Heart right ventricle (tissue), 16 donors: ENCODE results near the gene IPO4. TPM values are rescaled to one million over a fixed set of nuclear protein-coding genes. Genes with fewer than 3 reads are reported as not detected.

Experiments
- ATAC-seq, 8 donors: fragments of 200-7000 bp; cut with Tn5 transposase; one replicate each; pipeline ENCODE4 v1.9.1; 2020; ENCODE audit warnings: mild to moderate bottlenecking in 8 of 8, moderate library complexity in 8 of 8, moderate number of reproducible peaks in 1 of 8
- DNase-seq, 2 donors: peaks; one replicate each; pipeline ENCODE4 v3.0.0-alpha.2; 2020
- H3K27ac ChIP-seq, 10 donors: fragments of 200-600 bp; sonication (generic) in 2 of 10; one replicate each; pipeline versions ENCODE4 v1.5.0 to v1.8.0; 2020 to 2022; ENCODE audit warnings: mild to moderate bottlenecking in 3 of 10
- H3K27me3 ChIP-seq, 7 donors: fragments of 200-600 bp; one replicate each; pipeline ENCODE4 v1.8.0; 2021 to 2022; ENCODE audit warnings: mild to moderate bottlenecking in 2 of 7
- H3K36me3 ChIP-seq, 9 donors: fragments of 200-600 bp; sonication (generic) in 1 of 9; one replicate each; pipeline versions ENCODE4 v1.5.0 to v1.8.0; 2020 to 2022; ENCODE audit warnings: mild to moderate bottlenecking in 2 of 9
- H3K4me1 ChIP-seq, 9 donors: fragments of 200-600 bp; sonication (generic) in 1 of 9; one replicate each; pipeline versions ENCODE4 v1.5.0 to v1.8.0; 2020 to 2022; ENCODE audit warnings: mild to moderate bottlenecking in 4 of 9
- H3K4me3 ChIP-seq, 10 donors: fragments of 200-600 bp; sonication (generic) in 2 of 10; one replicate each; pipeline versions ENCODE4 v1.5.0 to v1.8.0; 2020 to 2022; ENCODE audit warnings: mild to moderate bottlenecking in 7 of 10, moderate library complexity in 2 of 10
- H3K9me3 ChIP-seq, 11 donors: fragments of 200-600 bp in 10 of 11; sonication (generic) in 2 of 11; one replicate each; pipeline versions ENCODE4 v1.5.0 to v1.8.0; 2013 to 2022; ENCODE audit warnings: mild to moderate bottlenecking in 2 of 11, control low read depth in 1 of 11, moderate library complexity in 1 of 11
- CTCF ChIP-seq, 9 donors: fragments of 200-600 bp; sonication (generic) in 2 of 9; IDR thresholded peaks; one replicate each; pipeline versions ENCODE4 v1.5.0 to v1.8.0; 2021 to 2022; ENCODE audit warnings: antibody characterized with exemption in 9 of 9, mild to moderate bottlenecking in 5 of 9, moderate library complexity in 1 of 9
- WGBS, 2 donors: extraction: QIAGEN DNeasy Blood & Tissue Kit; methylation state at CpG; one replicate each; pipeline ENCODE4 v1.1.7; 2013; ENCODE audit warnings: inconsistent platforms in 1 of 2; 5-methylcytosine and 5-hydroxymethylcytosine counted together
- intact Hi-C, 10 donors: fragments of 100-400 bp; cut with DNase I; formaldehyde crosslinking; loops; one replicate each; pipeline versions ENCODE4 v1.11.1 to v1.14.2; 2022
- polyA plus RNA-seq, 2 donors: library from polyadenylated mRNA; stranded (reverse); fragments of 200-250 nt; gene quantifications; one replicate each; pipeline ENCODE4 v1.2.3, GENCODE V29; 2013
- total RNA-seq, 10 donors: library from RNA; stranded (reverse); fragmentation: NEBNext Ultra II Directional in 3 of 10; extraction: Animal tissue kit (Norgen Biotek cat#: 25700) in 3 of 10; gene quantifications; one replicate each; pipeline versions ENCODE4 v1.2.1 to v1.2.4, GENCODE V29; 2021 to 2023
- donor health status: Arrhythmogenic right ventricular cardiomyopathy.
- donor health status: ischemic (EF 13 %, LVEDD 7.1; RV severe dilation, severe dysfunction).
- donor health status: healthy with polysubstance abuse.
- donor health status: DM: no; HTN: yes; CAD: no.
- donor health status: DM: no; HTN: no; CAD: no.
- donor health status: ischemic (EF 25% LVEDD 6.9; RV normal size, moderate dysfunction).
- donor health status: ischemic (EF 25% LVEDD 5.7; RV mildly dilated, moderate dysfunction).
- donor health status: healthy.
- donor health status: DM: yes; HTN: yes; CAD: no.
- donor health status: Ischemic cardiomyopathy.
- donor health status: ischemic (EF 35%, LVEDD 5.7; RV mildly dilated, moderate dysfunction).
- donor health status: nonischemic (EF 11% LVEDD 7.7; RV severe dilation, severe dysfunction).
- donor health status: DM: yes; HTN: yes; CAD: no.
- donor health status: PGD.
- donor health status: ischemic (EF 29% LVEDD 5.4; RV normal size, mild dysfunction).
- donor health status: nonischemic (EF 23%, LVEDD 6.1; RV moderate dilation, normal function).

Gene IPO4
- total and polyA plus RNA-seq, 12 donors: 4.4 to 23.8 (median 12.6) TPM

GRCh38 chr14:24132976-24133375, 55.6 kb downstream of the IPO4 start:
- no peaks in the 10 kb centered on the region for H3K27me3 ChIP-seq
- no peaks in the 10 kb centered on the region for H3K9me3 ChIP-seq
- intact Hi-C loops: no loop called here
- no peak for DNase-seq
- peaks cover 21 to 58% (median 42%) of the 10 kb centered on the region in 9 donors for H3K4me1 ChIP-seq
- no peak for ATAC-seq
- H3K27ac ChIP-seq: peak overlapping the region in 8 of 10 donors; percentile 92 to 98 (median 94)
- peaks cover 0 to 10% (median 4%) of the 10 kb centered on the region in 9 donors for H3K36me3 ChIP-seq
- TF ChIP-seq CTCF (IDR thresholded peaks at IDR 0.05): no peak
- 59 to 69% methylated on average over 2 of the region's 2 CpGs for WGBS, 2 donors
- peak overlapping the region in 7 of 10 donors; percentile 10 to 50 (median 41) for H3K4me3 ChIP-seq

- H3K4me3 ChIP-seq: peak overlapping the region; percentile 2 to 50 (median 36)
- peak overlapping the region; percentile 81 to 98 (median 94) for H3K27ac ChIP-seq
- WGBS, 2 donors: 31 to 35% methylated on average over 24 of the region's 24 CpGs
- H3K27me3 ChIP-seq: no peaks in the 10 kb centered on the region
- no peak for TF ChIP-seq CTCF (IDR thresholded peaks at IDR 0.05)
- intact Hi-C loops: no loop called here
- peak in 4 of 8 donors; percentile 1 to 8 (median 6) for ATAC-seq
- H3K4me1 ChIP-seq: peaks cover 20 to 50% (median 39%) of the 10 kb centered on the region in 9 donors
- peak in 1 of 2 donors; percentile 50 for DNase-seq
- peaks cover 0 to 2% (median 0%) of the 10 kb centered on the region in 9 donors for H3K36me3 ChIP-seq
- no peaks in the 10 kb centered on the region for H3K9me3 ChIP-seq
Observed at GRCh38 chr14:24132061-24132685, 56.4 kb downstream of the IPO4 start.

DNA sequence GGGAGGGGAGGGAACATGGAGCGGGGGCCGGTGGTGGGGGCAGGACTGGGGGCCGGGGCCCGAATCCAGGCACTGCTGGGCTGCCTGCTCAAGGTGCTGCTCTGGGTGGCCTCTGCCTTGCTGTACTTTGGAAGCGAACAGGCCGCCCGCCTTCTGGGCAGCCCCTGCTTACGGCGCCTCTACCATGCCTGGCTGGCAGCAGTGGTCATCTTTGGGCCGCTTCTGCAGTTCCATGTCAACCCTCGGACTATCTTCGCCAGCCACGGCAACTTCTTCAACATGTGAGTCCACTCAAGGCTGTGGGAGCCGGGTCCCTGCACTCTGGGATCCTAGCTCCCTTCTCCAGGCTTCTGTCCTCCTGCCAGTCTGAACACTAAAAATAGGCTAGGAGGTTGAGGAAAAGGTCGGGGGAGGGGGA, 57.1 kb downstream of the IPO4 start:
- H3K27ac ChIP-seq: peak overlapping the region; percentile 81 to 98 (median 94)
- TF ChIP-seq CTCF (IDR thresholded peaks at IDR 0.05): no peak
- H3K4me1 ChIP-seq: peaks cover 14 to 44% (median 33%) of the 10 kb centered on the region in 9 donors
- intact Hi-C loops: loop anchor here in 3 of 10 donors (1.0 to 2.0 kb wide), 2 partner anchors 16 to 17 kb away; partner anchors contain the start of genes DCAF11 (in 2 of the 3) and NRL (in 2 of the 3)
- H3K36me3 ChIP-seq: no peaks in the 10 kb centered on the region
- H3K4me3 ChIP-seq: peak overlapping the region; percentile 2 to 50 (median 36)
- no peaks in the 10 kb centered on the region for H3K9me3 ChIP-seq
- WGBS, 2 donors: 36 to 41% methylated on average over 15 of the region's 15 CpGs
- no peaks in the 10 kb centered on the region for H3K27me3 ChIP-seq
- DNase-seq (peak in 1 of 2 donors; percentile 44), ATAC-seq (peak in 6 of 8 donors; percentile 21 to 55 (median 46))

GRCh38 chr14:24130717-24131548, 57.7 kb downstream of the IPO4 start:
- no peaks in the 10 kb centered on the region for H3K27me3 ChIP-seq
- intact Hi-C loops: loop anchor here in 3 of 10 donors (1.0 to 2.0 kb wide), 2 partner anchors 16 kb away; partner anchors contain the start of genes DCAF11 (in 2 of the 3) and NRL (in 2 of the 3)
- H3K4me1 ChIP-seq: peaks cover 14 to 41% (median 26%) of the 10 kb centered on the region in 9 donors
- peak overlapping the region in 9 of 10 donors; percentile 10 to 50 (median 41) for H3K4me3 ChIP-seq
- TF ChIP-seq CTCF (IDR thresholded peaks at IDR 0.05): no peak
- DNase-seq: peak; percentile 77 to 83
- H3K27ac ChIP-seq: peak overlapping the region; percentile 81 to 98 (median 94)
- 12 to 26% methylated on average over 7 of the region's 7 CpGs for WGBS, 2 donors
- no peaks in the 10 kb centered on the region for H3K36me3 ChIP-seq
- ATAC-seq: peak; percentile 52 to 87 (median 78)
- H3K9me3 ChIP-seq: no peaks in the 10 kb centered on the region
